PFSK-1 (cell line): ENCODE results near the gene UBA1.

Experiments used
- POLR2AphosphoS5 ChIP-seq: IDR thresholded peaks from 2 replicates; pipeline ENCODE4 v1.6.1; 2012; ENCODE audit warnings: low read depth, mild to moderate bottlenecking, control low read depth, low read length, moderate library complexity
- REST ChIP-seq, 2 experiments: IDR thresholded peaks; 2 replicates each; pipeline versions ENCODE4 v1.6.1 to v1.8.0; 2011 to 2012; ENCODE audit warnings: low read depth in 2 of 2, low read length in 2 of 2, control low read depth in 1 of 2, inconsistent platforms in 1 of 2, mild to moderate bottlenecking in 1 of 2, moderate library complexity in 1 of 2; ENCODE audit not compliant: insufficient read depth in 1 of 2
- SIN3A ChIP-seq: IDR thresholded peaks from 2 replicates; pipeline ENCODE4 v1.6.1; 2012; ENCODE audit warnings: mild to moderate bottlenecking, low read length, moderate library complexity, borderline replicate concordance; ENCODE audit not compliant: insufficient read depth
- TAF1 ChIP-seq: IDR thresholded peaks from 2 replicates; pipeline ENCODE4 v1.6.1; 2012; ENCODE audit warnings: low read length, control low read depth, borderline replicate concordance; ENCODE audit not compliant: insufficient read depth

DNA sequence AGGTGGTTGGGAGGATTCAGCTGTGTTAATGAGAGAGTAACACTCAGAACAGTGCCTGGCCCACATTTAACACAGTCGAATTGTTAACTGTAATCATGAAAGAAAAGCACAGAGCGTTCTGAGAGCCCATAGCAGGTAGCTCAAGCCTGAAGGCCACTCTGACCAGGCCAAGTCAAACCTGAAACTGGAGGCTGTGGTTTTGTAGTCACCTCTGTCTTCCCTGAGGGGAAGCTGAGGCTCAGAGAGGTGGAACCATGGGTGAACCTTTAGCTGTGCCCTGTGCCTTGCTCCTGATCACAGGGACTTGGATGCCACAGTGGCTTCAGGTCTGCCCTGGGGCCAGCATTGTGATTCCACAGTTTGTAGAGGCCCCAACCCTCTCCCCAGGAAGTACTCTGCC, 16.6 kb upstream of the UBA1 start:
- TF ChIP-seq TAF1: no peak
- TF ChIP-seq SIN3A: no peak
- no peak for TF ChIP-seq POLR2AphosphoS5
- TF ChIP-seq REST (IDR thresholded peaks at IDR 0.05; ENCODE audit: insufficient read depth in 1 of 2, low read depth in 2 of 2, low read length in 2 of 2): no peak
